Hematopoietic multipotent progenitor cell treated with erythropoietin and hydrocortisone succinate and interleukin-3 and kit ligand, for 4 days (in vitro differentiated cells): ENCODE results near the gene PRIM2.
"Not testable (repeated sequence)": the region's sequence is repeated elsewhere in the genome, so short reads cannot be mapped to it uniquely, and the experiment has no call there.

Experiments
- DNase-seq: peaks from one replicate; pipeline ENCODE4 v3.0.0-alpha.2; 2015

PRIM2 gene

DNA sequence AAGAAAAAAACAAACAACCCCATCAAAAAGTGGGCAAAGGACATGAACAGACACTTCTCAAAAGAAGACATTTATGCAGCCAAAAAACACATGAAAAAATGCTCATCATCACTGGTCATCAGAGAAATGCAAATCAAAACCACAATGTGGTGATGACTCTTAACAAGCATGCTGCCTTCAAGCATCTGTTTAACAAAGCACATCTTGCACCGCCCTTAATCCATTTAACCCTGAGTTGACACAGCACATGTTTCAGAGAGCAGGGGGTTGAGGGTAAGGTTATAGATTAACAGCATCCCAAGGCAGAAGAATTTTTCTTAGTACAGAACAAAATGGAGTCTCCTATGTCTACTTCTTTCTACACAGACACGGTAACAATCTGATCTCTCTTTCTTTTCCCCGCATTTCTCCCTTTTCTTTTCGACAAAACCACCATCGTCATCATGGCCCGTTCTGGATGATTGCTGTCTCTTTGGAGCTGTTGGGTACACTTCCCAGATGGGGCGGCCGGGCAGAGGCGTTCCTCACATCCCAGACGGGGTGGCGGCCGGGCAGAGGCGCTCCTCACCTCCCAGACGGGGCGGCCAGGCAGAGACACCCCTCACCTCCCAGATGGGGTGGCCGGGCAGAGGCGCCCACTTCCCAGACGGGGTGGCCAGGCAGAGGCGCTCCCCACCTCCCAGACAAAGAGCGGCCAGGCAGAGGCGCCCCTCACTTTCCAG is 7.2 kb upstream of the PRIM2 start:
- DNase-seq, result not testable (repeated sequence)

DNA sequence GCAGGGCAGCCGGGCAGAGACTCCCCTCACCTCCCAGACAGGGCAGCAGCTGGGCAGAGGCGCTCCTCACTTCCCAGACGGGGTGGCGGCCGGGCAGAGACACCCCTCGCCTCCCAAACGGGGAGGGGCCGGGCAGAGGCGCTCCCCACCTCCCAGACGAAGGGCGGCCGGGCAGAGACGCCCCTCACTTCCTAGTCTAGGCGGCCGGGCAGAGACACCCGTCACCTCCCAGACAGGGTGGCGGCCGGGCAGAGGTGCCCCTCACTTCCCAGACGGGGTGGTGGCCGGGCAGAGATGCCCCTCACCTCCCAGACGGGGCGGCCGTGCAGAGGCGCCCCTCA is 6.6 kb upstream of the PRIM2 start:
- DNase-seq, result no peak

DNA sequence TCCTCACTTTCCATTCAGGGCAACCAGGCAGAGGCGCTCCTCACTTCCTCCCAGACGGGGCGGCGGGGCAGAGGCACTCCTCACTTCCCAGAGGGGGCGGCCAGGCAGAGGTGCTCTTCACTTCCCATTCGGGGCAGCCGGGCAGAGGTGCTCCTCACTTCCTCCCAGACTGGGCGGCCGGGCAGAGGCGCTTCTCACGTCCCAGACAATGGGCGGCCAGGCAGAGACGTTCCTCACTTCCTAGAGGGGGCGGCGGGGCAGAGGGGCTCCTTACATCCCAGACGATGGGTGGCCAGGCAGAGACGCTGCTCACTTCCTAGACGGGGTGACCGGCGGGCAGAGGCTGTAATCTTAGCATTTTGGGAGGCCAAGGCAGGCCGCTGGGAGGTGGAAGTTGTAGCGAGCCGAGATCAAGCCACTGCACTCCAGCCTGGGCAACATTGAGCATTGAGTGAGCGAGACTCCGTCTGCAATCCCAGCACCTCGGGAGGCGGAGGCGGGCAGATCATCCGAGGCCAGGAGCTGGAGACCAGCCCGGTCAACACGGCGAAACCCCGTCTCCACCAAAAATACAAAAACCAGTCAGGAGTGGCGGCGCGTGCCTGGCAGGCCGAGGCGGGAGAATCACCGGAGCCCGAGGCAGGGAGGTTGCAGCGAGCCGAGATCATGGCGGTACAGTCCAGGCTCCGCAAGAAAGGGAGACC is 6.0 kb upstream of the PRIM2 start:
- DNase-seq, result not testable (repeated sequence)

DNA sequence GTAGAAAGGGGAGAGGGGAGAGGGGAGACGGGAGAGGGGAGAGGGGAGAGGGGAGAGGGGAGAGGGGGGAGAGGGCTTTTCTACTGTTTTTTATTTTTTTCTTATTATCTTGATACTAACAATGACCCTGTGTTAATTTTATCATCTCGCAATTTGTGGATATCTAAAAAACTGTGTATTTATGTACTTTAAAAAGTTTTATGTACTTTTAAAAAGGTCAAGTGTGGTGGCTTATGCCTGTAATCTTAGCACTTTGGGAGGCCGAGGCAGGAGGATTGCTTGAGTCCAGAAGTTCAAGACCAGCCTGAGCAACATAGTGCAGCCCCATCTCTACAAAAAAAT is 5.5 kb upstream of the PRIM2 start:
- DNase-seq, result no peak

DNA sequence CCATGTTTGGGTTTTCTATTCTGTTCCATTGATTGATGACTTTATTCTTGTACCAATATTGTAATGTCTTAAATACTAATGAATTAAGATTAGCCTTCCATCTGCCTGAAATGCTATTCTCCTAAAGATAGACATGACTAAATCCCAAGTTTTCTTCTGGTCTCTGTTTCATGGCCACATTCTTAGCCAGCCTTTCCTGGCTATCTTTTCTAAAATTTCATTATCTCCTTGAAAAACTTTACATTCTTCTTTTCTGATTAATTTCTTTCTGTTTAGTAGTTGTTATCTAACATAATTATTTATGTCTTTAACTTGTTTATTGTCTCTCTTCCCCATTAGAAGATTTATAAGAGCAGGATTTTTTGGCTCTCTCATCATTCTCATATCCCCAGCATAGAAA is 4.4 kb upstream of the PRIM2 start:
- no peak for DNase-seq

DNA sequence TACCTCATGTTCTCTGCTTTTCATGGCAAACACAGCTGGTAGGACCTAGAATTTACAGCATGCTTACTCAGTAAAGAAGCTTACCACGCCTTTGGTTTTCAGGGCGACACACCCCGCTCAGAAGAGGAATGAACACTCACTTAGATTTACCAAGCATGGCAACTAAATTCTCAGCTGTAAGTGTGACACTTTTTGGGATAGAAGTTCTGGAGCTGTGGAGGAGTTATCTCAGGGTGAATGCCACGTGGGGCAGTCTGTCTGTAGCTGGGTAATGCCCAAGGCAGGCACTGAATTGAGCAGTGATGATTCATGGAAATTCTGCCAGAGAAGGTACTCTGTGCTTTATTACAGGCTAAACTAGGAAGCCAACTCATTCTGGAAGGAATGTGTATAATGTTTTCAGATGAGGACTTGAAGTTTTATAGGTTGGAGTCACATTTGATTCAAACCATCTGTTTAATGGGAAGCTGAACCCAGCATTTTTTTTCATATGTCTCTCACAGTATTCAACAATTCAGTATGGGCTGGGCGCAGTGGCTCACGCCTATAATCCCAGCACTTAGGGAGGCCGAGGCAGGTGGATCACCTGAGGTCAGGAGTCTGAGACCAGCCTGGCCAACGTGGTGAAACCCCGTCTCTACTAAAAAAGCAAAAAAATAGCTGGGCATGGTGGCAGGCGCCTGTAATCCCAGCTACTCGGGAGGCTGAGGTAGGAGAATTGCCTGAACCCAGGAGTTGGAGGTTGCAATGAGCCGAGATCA is 3.5 kb upstream of the PRIM2 start:
- no peak for DNase-seq

DNA sequence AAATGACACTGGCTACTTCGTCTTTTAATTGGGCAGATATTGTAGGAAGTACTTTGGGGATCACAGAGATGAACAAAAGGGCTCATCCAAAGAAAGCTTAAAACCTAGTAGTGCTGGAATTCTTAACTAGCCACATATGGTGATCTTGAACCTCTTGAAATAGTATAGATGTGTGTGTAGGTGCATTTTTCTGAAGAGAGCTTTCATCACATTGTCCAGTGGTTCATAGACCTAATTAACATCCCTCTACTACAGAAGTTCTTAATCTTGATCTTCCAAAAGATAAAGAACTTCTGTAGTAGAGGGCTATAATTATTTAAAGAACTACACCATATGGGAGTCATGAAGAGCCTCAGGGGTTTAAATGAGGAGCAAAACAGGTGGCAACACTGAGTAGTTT is 2.3 kb upstream of the PRIM2 start:
- DNase-seq, result no peak

DNA sequence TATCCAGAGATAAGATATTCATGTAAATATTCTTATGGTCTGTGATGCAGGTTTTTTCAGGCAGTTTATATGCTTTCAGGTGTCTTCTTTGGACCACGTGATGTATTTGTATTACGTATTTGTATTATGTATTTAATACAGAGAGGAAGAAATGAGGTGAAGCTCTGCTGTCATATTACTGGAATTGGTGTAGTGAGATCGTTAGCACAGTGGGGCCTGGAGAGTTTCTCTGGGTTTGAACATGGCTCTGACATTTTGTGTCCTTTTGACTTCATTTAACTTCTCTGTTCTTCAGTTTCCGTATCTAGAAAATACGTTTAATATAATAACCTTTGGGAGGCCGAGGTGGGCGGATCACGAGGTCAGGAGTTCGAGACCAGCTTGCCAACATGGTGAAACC is 1.6 kb upstream of the PRIM2 start:
- DNase-seq, result no peak

DNA sequence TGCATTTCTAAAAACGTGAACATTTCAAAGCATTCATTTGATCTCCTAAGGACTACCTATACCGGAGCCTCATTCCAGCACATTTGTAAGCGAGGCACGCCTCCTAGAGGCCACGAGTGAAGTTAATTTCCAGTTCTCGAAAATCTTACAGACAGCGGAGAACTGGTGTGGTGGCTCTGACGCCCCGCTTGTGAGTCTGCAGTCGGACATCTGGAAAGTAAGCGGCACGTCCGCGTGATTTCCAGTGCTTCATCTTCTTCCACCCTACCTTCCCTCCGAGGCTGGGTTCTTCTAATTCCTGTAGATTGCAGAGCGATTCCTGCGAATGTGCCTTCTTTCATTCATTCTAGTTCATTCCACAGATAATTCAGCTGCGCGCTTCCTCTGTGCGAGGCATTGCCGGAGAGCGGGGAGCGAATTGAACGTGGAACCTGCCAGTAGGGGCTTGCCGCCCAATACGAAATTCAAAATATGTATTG is 810 bp upstream of the PRIM2 start:
- DNase-seq, result peak; percentile 96

DNA sequence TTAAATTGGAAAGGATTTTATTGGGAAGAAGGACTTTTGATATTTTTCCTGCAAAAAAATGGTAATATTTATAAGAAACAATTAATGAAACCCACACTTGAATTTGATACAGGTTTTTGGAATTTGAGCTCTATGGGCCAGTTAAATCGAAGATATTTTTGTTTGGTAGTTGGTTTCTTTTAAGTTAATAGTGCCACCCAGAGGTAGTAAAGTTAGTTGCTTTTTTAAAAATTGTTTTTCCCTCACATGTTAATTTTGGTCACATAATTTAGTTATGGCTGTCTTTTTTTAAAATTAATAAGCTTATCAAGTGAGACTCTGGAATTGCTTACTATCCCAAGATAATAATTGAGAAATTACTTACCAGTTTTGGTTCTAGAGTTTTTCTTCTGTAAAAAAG is 7.1 kb downstream of the PRIM2 start:
- peak; percentile 68 for DNase-seq

DNA sequence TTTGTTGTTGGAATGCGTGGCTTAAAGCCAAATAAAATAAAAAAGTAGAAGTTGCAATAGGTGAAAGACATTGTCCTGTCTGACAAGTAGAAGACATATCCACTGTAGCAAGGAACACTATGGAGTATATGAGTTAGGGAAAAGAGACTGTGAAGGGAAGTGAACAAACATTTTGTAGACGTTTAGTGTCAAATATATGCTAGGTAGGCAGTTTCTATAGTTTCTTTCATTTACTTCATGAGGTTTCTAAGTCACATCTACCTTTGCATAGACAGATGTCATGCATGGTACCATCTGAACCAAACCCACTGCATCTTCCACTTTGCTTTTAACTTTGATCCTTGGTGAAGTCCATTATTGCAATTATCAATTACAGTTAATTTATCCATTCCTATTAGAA is 9.9 kb downstream of the PRIM2 start:
- no peak for DNase-seq

DNA sequence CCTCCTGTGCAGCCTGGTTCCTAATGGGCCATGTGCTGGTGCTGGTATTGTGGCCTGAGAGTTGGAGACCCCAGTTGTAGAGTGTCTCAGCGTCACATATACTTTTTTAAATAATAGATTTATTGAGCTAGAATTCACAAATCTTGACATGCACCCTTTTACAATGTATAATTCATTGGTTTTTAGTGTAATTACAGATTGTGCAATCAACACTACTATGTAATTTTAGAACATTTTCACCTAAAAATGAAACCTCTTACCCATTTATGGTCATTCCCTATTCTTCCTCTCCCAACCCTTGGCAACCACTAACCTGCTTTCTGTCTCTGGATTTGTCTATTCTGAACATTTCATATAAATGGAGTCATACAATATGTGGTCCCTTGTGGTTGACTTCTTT is 10.6 kb downstream of the PRIM2 start:
- no peak for DNase-seq

DNA sequence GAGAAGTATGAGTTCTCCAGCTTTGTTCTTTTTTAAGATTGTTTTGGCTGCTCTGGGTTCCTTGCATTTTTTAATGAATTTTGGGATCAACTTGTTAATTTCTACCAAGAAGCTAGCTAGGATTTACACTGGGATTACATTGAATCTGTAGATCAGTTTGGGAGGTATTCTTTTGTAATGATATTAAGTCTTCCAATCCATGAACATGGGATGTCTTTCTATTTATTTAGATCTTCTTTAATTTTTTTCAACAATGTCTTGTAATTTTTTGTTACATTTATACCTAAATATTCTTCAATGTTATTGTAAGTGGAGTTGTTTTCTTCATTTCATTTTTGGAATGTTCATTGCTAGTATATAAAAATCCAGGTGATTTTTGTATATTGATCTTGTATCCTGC is 12.5 kb downstream of the PRIM2 start:
- no peak for DNase-seq

DNA sequence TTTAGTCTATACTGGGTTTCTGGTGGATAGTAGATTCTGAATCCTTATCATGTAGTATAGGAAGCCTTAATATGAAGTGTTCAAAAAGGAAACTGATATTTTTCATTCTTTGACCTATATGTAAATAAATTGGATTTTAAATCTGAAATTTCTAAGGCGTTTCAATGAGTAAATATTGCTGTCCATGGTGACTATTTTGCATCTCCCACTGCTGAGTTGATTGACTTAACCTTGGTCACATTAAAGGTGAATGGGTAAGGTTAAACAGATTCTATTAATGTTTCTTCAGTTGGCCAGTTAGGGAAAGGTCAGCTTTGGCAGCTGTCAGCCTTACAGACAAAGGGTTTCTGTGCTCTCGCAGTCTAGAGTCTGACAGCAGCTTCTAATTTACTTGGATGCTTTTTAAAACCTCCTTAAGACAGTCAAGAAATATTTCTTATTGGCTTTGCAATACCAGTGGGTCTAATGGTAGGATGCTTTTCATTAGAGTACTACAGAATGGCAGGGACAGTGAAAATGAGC is 24.8 kb downstream of the PRIM2 start:
- no peak for DNase-seq

DNA sequence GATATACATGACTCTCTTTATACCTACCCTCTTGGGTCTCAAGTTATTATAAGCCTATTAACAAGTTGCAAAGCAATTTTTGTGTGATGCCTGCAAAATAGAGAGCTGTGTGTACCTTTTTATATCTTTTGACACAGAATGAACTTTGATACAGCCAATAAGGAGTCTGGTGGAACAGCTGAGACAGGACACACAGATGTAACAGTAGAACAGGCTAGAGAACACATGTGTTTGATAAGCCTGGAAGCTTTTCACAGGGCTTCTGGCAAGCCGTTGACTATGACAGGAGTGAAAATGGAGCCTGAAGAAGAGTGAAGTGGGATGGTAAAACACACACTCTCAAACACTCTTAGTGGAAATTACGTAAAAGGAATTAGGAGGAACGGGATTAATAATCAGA is 25.9 kb downstream of the PRIM2 start:
- DNase-seq, result not testable (repeated sequence)

DNA sequence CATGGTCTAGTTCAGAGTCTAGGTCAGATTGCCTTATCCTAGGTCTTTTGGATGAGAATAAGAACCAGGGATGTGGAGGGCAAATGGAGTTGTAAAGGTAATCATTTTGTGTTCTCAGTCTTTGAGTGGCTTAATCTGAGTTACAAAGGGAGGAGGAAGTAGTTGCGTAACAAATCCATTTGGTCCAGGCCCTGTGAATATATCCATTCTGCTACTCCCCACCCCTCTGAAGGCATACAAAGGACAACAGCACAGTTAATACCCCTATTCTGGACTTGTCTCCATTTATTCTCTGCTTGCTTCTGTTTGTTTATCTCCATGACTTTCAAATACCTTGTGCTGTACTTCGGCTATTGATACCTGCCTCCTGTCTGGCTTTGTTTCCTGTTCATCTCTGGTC is 29.3 kb downstream of the PRIM2 start:
- peak; percentile 20 for DNase-seq

DNA sequence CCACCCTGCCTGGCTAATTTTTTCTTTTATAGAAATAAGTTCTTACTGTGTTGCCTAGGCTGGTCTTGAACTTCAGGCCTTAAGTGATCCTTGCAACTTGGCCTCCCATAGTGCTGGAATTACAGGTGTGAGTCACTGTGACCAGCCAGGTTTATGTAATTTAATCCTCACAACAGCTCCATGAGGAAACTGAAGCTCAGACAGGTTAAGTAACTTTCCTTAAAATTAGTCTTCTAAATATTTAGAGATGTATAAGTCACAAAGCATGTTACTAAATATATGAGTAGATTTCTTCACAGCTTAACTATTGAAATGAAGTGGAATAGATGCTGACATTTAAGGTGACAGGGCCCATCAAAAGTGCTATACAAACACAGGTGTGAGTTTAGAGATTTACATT is 30.2 kb downstream of the PRIM2 start:
- DNase-seq, result not testable (repeated sequence)

DNA sequence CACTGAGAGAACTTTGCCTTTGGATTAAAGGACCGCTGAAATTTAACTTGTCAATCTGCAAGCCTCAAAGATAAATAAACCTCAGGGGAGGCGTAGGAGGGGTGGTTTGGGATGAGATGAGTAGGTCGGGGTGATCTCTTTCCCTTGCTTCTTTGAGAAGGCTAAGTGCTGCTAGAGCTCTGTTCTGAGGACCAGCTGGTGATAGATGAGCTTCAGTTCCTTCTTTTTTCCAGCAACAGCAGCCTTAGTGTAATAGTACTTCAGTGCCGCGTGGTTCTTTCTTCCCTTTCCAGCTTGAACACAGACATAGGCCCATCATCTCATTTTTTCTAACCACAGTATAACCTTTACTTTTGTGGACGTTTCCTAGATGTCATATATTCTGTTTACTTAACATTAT is 33.0 kb downstream of the PRIM2 start:
- DNase-seq, result not testable (repeated sequence)

DNA sequence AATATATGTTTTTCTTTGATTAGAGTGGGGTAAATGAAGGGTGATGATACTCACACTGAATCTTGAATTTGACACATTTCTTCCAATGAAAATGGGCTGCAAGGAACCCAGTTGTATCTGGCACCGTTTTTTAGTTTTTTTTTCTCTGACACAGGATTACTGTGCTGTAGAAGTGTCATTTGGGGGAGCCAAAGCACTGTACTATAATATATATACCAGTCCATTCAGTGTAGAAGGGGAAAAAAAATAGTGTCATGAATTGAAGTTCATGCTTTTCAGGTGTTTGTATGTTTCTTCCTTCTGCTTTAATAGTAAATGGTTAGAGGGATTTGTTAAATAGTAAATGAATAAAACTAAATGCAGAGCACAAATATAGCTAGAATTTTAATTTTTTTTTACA is 35.2 kb downstream of the PRIM2 start:
- not testable (repeated sequence) for DNase-seq

DNA sequence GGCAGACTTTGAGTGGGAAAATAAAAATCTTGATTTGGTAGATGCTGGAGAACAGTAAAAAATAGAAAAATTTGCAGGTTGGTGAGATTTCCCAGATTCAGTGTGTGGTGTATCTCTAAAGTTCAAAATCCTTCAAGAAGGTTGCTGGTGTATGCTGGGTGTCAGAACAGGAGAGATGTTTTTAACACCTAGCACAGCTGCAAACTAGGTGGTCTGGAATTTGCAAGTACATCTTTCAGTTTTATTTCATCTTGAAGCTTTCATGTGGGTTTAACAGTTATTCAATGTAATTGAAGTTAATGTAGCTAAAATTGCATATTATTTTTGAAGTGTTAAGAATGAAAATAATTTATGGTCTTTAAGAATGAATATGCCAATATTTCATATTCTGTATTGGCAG is 40.9 kb downstream of the PRIM2 start:
- not testable (repeated sequence) for DNase-seq

DNA sequence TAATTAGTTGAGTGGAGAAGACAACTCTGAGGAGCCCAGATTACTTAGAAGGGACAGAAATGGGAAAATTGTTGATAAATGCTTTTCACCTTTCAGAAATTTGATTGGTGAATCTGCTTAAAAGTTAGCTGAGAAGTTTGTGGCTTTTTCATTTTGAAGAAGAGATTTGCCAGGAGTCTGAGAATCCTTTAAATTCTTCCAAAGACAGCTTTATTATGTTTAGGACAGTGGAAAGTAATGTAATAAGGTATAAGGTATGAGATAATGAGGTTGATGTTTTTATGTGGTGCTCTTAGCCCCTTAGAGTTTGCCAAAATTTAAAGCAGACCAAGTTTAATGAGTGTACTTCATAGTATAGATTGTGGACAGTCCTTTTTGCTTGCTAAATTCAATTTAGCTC is 42.3 kb downstream of the PRIM2 start:
- DNase-seq, result not testable (repeated sequence)

DNA sequence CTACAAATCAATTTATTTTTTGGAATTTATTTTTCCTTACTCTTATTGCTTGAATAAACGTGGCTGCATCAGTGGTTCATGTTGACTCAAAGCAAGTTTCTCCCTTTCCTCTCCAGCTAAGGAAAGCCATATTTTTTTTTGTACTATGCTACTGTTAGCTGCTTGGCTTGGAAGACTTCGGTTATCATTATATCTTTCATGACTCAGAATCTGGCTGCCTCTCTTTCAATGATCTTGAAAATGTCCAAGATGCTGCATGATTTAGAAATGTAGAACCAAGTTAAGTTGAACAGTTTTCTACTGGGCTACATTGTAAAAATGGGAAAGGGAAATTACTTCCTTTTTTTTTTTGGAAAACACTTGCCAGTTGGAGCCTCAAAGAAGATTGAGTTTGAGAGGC is 44.9 kb downstream of the PRIM2 start:
- DNase-seq, result peak; percentile 11

DNA sequence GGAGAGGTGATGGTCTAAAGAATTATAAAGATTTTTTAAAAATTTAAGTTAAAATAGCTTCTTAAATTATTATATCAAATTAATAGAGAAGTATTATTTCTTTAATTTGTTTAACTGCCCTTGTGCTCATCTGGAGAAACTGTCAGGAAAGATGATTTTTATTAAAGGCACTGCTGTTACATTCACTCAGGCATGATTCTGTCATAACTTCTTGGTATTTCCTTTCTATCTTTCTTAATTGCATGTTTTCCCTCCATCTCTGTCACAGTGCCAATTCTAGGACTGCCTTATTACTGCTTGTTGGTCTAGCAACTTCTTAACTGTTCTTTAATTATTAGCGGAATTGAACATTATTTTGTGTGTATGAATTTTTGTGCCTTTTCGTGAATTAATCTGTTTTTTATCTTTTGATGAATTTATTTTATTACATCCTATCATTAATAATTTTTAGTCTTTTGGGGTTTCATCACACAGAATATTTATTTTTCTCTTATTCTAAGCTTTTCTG is 47.7 kb downstream of the PRIM2 start:
- not testable (repeated sequence) for DNase-seq
